RWPE2 (cell line): ENCODE data around the gene TIGD4.

Source experiments
- ATAC-seq: fragments of 200-7000 bp; cut with Tn5 transposase; 3 replicates; pipeline ENCODE4 v1.9.1; 2021; ENCODE audit warnings: low read depth
- DNase-seq: peaks from one replicate; pipeline ENCODE4 v3.0.0-alpha.2; 2020; ENCODE audit warnings: low spot score
- H3K27ac ChIP-seq: fragments of 450-650 bp; 2 replicates; pipeline ENCODE4 v1.5.1; 2017; ENCODE audit warnings: mild to moderate bottlenecking; ENCODE audit not compliant: poor library complexity, severe bottlenecking
- H3K27me3 ChIP-seq: fragments of 250-450 bp; sonication (Bioruptor Pico); 2 replicates; pipeline ENCODE4 v1.5.1; 2021; ENCODE audit warnings: mild to moderate bottlenecking, moderate library complexity; ENCODE audit not compliant: insufficient read depth, poor library complexity, severe bottlenecking
- H3K36me3 ChIP-seq: fragments of 250-450 bp; sonication (Bioruptor Pico); 2 replicates; pipeline ENCODE4 v1.5.1; 2020; ENCODE audit warnings: low read depth, mild to moderate bottlenecking, moderate library complexity
- H3K4me1 ChIP-seq: fragments of 250-450 bp; sonication (Bioruptor Pico); 2 replicates; pipeline ENCODE4 v1.5.1; 2021; ENCODE audit warnings: mild to moderate bottlenecking, moderate library complexity; ENCODE audit not compliant: insufficient read depth, poor library complexity, severe bottlenecking
- H3K4me3 ChIP-seq: fragments of 250-450 bp; sonication (Bioruptor Pico); 2 replicates; pipeline ENCODE4 v1.5.1; 2021; ENCODE audit warnings: mild to moderate bottlenecking, moderate library complexity; ENCODE audit not compliant: severe bottlenecking
- H3K9me3 ChIP-seq: fragments of 250-450 bp; sonication (Bioruptor Pico); 2 replicates; pipeline ENCODE4 v1.5.1; 2021; ENCODE audit warnings: mild to moderate bottlenecking, moderate library complexity; ENCODE audit not compliant: severe bottlenecking
- TF ChIP-seq, protein P1 (sequence below): fragments of 450-650 bp; IDR thresholded peaks from one replicate; pipeline ENCODE4 v1.5.1; 2017; ENCODE audit warnings: mild to moderate bottlenecking, moderate library complexity; ENCODE audit not compliant: poor library complexity, severe bottlenecking

Gene TIGD4

DNA sequence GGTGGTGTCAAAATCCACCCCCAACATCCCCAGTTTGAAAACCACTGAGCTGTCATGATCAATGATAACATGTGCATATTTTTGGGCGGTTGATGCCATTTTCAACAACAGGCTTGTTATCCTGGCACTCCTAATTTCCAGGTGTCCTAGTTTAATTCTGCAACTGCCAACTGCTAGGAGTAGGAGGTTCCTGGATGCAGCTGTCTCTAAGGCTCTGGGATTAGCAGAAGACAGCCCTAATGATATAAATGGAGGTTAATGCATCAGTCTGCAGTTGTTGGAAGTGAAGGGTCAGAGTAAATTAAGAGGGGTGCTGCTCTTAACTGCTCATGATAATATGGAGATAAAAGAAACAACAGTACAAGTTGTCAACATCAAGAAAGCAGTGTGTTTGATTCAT, 24.0 kb upstream of the TIGD4 start:
- TF ChIP-seq, protein P1, sequence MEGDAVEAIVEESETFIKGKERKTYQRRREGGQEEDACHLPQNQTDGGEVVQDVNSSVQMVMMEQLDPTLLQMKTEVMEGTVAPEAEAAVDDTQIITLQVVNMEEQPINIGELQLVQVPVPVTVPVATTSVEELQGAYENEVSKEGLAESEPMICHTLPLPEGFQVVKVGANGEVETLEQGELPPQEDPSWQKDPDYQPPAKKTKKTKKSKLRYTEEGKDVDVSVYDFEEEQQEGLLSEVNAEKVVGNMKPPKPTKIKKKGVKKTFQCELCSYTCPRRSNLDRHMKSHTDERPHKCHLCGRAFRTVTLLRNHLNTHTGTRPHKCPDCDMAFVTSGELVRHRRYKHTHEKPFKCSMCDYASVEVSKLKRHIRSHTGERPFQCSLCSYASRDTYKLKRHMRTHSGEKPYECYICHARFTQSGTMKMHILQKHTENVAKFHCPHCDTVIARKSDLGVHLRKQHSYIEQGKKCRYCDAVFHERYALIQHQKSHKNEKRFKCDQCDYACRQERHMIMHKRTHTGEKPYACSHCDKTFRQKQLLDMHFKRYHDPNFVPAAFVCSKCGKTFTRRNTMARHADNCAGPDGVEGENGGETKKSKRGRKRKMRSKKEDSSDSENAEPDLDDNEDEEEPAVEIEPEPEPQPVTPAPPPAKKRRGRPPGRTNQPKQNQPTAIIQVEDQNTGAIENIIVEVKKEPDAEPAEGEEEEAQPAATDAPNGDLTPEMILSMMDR = no peak
- ATAC-seq = no peak
- no peak for DNase-seq

DNA sequence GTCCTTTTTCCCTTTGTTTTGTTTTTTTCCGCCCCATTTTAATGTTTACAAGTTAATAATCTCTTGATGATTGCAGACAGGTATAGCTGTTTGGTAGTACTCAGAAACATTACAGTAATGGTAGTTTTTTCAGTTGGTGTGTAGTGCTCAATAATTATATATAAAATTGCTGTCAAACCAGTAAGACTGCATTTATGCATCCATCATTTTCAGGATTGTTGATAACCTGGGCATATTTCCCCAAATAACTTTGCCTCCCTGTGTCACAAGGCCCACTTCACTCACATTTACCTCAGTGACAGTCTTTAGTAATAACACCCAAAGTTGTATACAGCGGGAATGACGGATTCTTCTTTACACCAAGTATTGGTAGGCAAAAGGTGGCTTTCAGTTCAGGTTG, 16.4 kb upstream of the TIGD4 start:
- Histone ChIP-seq H3K9me3 (no peaks in the 10 kb centered on the region), H3K4me3 (no peak overlapping the region), H3K27ac (no peak overlapping the region), H3K27me3 (no peaks in the 10 kb centered on the region), H3K4me1 (no peaks in the 10 kb centered on the region), H3K36me3 (peaks cover 5% of the 10 kb centered on the region; the same call in 1 of the 2 replicates)
- DNase-seq (no peak), ATAC-seq (no peak)
- TF ChIP-seq, protein P1 = no peak

More for the DNA sequence above, 24.0 kb upstream of the TIGD4 start:
- no peak overlapping the region for H3K27ac ChIP-seq
- no peaks in the 10 kb centered on the region for H3K4me1 ChIP-seq
- H3K27me3 ChIP-seq = no peaks in the 10 kb centered on the region
- no peaks in the 10 kb centered on the region for H3K36me3 ChIP-seq
- H3K4me3 ChIP-seq = no peak overlapping the region
- H3K9me3 ChIP-seq = no peaks in the 10 kb centered on the region

DNA sequence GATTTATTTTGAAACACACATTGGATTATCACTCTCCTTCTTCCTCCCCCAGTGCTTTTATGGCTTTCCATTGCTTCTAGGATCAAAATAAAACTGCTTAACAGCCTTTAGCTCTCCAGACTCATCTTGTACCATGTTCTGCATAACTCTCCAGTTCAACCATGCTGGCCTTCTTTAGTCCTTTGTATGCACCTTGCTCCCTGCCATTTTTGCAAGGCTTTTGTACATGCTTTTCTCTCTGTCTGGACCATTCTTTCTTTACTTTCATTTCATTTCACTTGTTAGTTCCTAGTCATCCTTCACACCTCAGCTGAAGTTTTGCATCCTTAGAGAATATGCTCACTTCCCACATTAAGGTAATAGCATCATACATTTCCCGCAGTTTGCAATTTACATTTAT, 7.1 kb upstream of the TIGD4 start:
- Histone ChIP-seq H3K9me3 (no peaks in the 10 kb centered on the region), H3K36me3 (peaks cover 27% of the 10 kb centered on the region; the same call in 1 of the 2 replicates), H3K4me1 (peaks cover 3% of the 10 kb centered on the region), H3K4me3 (no peak overlapping the region), H3K27ac (no peak overlapping the region), H3K27me3 (no peaks in the 10 kb centered on the region)
- ATAC-seq = no peak
- no peak for DNase-seq
- TF ChIP-seq, protein P1 = no peak

DNA sequence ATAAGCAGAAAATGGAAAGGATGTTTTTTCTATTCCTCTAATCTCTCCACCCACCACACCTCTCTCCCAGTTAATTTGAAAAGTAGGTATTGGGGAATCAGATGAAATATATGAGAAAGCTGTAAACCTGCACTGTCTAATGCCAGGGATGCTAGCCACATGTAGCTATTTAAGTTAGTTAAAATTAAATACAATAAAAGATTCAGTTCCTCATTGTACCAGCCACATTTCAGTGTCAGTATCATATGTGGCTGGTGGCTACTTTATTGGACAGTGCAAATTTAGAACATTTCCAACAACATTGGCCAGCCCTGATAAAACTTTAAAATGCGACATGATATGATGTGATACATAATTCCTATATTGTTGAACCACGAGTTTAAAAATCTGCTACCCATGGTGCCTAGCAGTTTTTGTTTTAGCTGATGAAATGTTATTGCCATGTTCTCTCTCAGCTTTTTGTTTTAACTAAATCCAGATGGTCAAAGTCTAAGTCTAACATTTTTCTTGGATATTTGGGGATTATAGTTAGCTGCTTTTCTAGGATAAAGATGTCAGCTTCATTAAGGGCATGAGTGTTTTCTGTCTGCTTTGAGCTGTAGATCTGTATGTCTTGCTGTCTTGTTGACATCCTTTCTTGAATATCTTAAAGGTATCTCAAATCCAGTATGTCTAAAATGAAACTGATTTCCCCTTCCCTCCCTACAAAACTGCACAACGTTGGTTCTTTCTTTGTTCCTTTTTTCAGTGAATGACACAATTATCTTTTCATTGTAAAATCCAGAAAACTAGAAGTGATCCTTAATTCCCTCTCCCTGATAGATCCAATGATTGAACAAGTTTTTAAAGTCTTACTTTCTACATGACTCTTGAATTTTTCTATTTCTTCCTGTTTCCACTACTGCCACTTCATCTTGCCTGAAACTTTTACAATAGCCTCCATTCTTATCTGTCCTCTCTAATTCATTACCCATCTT, 6.4 kb upstream of the TIGD4 start:
- H3K4me1 ChIP-seq = peaks cover 3% of the 10 kb centered on the region
- H3K4me3 ChIP-seq = no peak overlapping the region
- H3K9me3 ChIP-seq = no peaks in the 10 kb centered on the region
- DNase-seq (no peak), ATAC-seq (no peak)
- H3K36me3 ChIP-seq = peaks cover 21% of the 10 kb centered on the region; the same call in 1 of the 2 replicates
- TF ChIP-seq, protein P1 = no peak
- no peak overlapping the region for H3K27ac ChIP-seq
- H3K27me3 ChIP-seq = no peaks in the 10 kb centered on the region
